Measurements from ENCODE around the gene SPDYE1.
"Not testable (repeated sequence)": the region's sequence is repeated elsewhere in the genome, so short reads cannot be mapped to it uniquely, and the experiment has no call there.

SPDYE1 gene

GRCh38 chr7:43992896-43993295 is 4.8 kb upstream of the SPDYE1 start:
- DNase-seq: not testable (repeated sequence)

DNA sequence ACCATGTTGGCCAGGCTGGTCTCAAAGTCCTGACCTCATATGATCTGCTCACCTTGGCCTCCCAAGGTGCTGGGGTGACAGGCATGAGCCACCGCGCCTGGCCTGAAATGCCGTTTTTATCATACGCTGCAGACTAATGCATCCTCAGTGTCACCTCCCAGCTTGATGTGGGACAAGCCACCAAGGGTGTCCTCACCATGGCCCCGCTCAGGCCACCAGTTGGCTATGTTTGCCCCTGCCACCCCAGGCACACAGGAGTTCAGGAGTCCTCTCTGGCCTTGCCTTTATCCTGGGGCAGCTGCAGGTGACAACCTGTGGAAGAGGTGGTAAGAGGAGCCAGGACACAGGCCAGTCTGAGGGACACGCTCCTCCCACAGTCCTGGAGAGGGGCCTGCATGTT is 3.0 kb upstream of the SPDYE1 start:
- not testable (repeated sequence) for DNase-seq

DNA sequence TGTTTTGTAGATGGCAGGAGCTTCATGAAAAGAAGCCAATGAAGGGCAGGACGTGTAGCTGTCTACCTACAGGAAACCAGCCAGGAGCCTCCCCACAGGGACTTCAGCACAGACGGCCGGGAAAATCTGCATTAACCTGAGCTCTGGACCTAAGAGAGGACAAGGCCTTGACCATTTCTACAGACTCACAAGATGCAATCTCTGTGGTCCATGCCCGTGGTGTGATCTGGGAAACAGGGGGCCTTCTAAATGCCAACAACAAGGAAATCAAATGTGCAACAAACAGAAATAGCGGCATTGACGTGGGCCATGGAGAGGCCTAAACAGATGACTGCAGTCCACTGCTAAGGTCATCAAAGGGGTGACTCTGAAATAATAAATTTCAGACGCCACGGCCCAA is 14.4 kb downstream of the SPDYE1 start:
- DNase-seq: not testable (repeated sequence)

DNA sequence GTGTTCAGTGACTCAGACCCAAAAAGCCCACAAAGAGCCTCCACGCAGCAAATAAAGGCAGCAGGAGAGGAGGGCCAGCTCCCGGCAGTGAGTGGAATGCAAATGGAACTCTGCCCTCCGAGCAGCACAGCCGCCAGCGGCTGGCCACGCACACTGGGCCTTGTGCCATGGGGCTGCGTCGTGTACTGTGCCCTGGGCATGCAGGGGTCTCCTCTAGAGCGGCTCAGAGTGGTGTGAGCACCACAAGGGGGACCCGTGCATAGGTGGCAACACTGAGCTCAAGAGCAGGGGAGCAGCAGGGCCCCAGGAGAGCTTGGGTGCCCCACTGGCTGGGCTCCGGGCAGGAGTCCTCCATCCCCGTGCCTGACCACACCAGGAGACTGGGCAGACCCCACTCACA is 17.4 kb downstream of the SPDYE1 start:
- not testable (repeated sequence) for DNase-seq

- peak; percentile 98 for DNase-seq
Observed at GRCh38 chr7:44018857-44019807, 21.4 kb downstream of the SPDYE1 start.

- DNase-seq: not testable (repeated sequence)
Observed at GRCh38 chr7:44019825-44020224, 22.1 kb downstream of the SPDYE1 start.

GRCh38 chr7:44022069-44022468 is 24.4 kb downstream of the SPDYE1 start:
- DNase-seq: not testable (repeated sequence)

GRCh38 chr7:44022796-44023467 is 25.2 kb downstream of the SPDYE1 start:
- DNase-seq: not testable (repeated sequence)

GRCh38 chr7:44029433-44029832 is 31.7 kb downstream of the SPDYE1 start:
- DNase-seq: not testable (repeated sequence)

- not testable (repeated sequence) for DNase-seq
Observed at GRCh38 chr7:44030029-44030428, 32.3 kb downstream of the SPDYE1 start.

DNA sequence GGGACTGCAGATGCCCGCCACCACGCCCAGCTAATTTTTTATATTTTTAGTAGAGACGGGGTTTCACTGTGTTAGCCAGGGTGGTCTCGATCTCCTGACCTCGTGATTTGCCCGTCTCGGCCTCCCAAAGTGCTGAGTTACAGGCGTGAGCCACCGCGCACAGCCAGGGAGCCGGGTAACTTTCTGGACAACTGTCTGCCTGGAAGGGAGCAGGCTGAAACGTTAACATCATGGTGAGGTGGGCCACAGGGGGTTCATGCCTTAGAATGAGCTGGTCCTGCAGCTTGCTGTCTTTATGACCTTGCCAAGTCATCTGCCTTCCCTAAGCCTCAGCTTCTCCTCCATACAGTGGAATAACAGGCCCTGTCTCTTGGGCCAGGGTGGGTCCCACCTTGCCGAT is 33.6 kb downstream of the SPDYE1 start:
- DNase-seq: not testable (repeated sequence)

GRCh38 chr7:44032031-44032430 is 34.3 kb downstream of the SPDYE1 start:
- not testable (repeated sequence) for DNase-seq

GRCh38 chr7:44033971-44034844 is 36.5 kb downstream of the SPDYE1 start:
- DNase-seq: not testable (repeated sequence)

- DNase-seq: not testable (repeated sequence)
Observed at GRCh38 chr7:44036364-44036763, 38.7 kb downstream of the SPDYE1 start.

- not testable (repeated sequence) for DNase-seq
Observed at GRCh38 chr7:44037951-44038350, 40.3 kb downstream of the SPDYE1 start.

GRCh38 chr7:44038553-44038952 is 40.9 kb downstream of the SPDYE1 start:
- DNase-seq: not testable (repeated sequence)

- peak; percentile 79 for DNase-seq
Observed at GRCh38 chr7:44038961-44039558, 41.4 kb downstream of the SPDYE1 start.

DNA sequence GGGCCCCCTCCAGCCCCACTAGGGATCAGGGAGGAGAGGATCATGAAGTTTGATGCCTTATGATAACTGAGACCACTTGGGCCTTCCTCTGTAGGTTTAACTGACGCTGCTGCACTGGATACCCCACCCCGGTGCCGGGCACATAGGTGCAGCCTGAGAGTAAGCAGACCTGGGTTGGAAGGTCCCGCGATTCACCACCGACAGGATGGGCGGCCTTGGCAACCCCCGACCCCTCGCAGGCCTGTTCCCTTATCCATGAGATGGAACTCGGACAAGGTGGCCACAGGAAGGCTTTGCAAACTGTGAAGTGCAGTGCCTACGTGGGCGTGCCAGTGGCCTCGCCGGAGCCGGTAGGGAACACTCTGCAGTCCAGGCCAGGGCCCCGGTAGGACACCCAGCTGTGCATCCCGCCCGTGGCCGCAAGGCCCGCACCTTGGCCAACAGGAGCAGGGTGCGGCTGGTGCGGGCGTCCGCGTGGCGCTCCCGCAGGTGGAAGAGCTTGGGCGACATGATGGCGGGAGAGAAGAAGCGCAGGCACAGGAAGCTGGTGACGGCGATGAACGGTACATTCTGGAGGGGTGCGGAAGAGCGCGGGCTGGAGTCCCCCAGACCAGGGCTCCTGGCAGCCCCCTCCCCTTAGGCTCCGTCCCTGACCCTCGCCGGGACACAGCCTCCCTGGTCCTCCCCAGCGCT is 42.2 kb downstream of the SPDYE1 start:
- DNase-seq: not testable (repeated sequence)

- DNase-seq: not testable (repeated sequence)
Observed at GRCh38 chr7:44040493-44040891, 42.8 kb downstream of the SPDYE1 start.

GRCh38 chr7:44042221-44042620 is 44.5 kb downstream of the SPDYE1 start:
- no peak for DNase-seq

DNA sequence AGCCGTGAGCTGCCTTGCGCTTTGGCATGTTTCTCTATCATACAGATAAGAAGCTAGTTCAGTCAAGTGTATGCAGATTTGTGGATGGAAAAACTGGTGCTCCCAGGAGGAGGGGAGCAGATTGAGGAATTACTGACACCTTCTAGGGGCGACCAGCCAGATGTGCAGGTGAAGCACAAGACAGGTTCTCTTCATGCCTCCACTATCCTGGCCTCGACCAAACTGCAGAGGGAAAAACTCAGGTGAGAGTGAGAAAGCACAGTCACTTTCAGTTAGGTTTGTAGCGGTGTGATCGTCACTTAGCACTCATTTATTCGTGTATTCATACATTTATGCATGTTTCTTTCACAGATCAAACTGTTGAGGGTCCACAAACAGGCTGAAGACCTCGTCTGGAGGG is 46.2 kb downstream of the SPDYE1 start:
- DNase-seq: no peak
